ENCODE data around the gene RXRA.

Gene RXRA

GRCh38 chr9:134381671-134382516, 55.6 kb downstream of the RXRA start:
- TF ChIP-seq CTCF (IDR thresholded peaks at IDR 0.05; ENCODE audit: low read depth, low read length), result no peak
- no peak for DNase-seq (ENCODE audit: extremely low read depth, low read depth)

GRCh38 chr9:134382733-134383132, 56.5 kb downstream of the RXRA start:
- no peak for DNase-seq (ENCODE audit: extremely low read depth, low read depth)
- no peak for TF ChIP-seq CTCF (IDR thresholded peaks at IDR 0.05; ENCODE audit: low read depth, low read length)

- TF ChIP-seq CTCF (IDR thresholded peaks at IDR 0.05; ENCODE audit: low read depth, low read length), result no peak
These were observed 56.9 kb downstream of the RXRA start for GRCh38 chr9:134383148-134383547.

GRCh38 chr9:134384811-134385479, 58.7 kb downstream of the RXRA start:
- no peak for TF ChIP-seq CTCF (IDR thresholded peaks at IDR 0.05; ENCODE audit: low read depth, low read length)
- DNase-seq (ENCODE audit: extremely low read depth, low read depth), result no peak

More at GRCh38 chr9:134383148-134383547, 56.9 kb downstream of the RXRA start:
- no peak for DNase-seq (ENCODE audit: extremely low read depth, low read depth)

- no peak for DNase-seq (ENCODE audit: extremely low read depth, low read depth)
- TF ChIP-seq CTCF (IDR thresholded peaks at IDR 0.05; ENCODE audit: low read depth, low read length), result no peak
These were observed 59.7 kb downstream of the RXRA start for GRCh38 chr9:134385915-134386314.

GRCh38 chr9:134386951-134387831, 60.9 kb downstream of the RXRA start:
- DNase-seq (ENCODE audit: extremely low read depth, low read depth), result no peak
- TF ChIP-seq CTCF (IDR thresholded peaks at IDR 0.05; ENCODE audit: low read depth, low read length), result no peak

All from AG09319 (cell line).